Measurements from ENCODE around the gene XCL1.

DNA sequence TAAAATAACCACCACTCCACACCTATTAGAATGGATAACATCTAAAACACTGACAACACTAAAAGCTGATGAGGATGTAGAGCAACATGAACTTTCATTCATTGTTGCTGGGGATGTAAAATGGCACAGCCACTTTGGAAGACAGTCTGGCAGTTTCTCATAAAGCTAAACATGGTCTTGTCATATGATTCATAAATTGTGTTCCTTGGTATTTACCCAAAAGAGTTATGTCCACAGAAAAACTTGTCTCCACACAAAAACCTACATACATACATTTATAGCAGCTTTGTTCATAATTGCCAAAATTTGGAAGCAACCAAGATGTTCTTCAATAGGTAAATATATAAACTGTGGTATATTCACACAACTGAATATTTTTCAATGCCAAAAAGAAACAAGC lies 16.0 kb upstream of the XCL1 start:
- TF ChIP-seq, protein P1, sequence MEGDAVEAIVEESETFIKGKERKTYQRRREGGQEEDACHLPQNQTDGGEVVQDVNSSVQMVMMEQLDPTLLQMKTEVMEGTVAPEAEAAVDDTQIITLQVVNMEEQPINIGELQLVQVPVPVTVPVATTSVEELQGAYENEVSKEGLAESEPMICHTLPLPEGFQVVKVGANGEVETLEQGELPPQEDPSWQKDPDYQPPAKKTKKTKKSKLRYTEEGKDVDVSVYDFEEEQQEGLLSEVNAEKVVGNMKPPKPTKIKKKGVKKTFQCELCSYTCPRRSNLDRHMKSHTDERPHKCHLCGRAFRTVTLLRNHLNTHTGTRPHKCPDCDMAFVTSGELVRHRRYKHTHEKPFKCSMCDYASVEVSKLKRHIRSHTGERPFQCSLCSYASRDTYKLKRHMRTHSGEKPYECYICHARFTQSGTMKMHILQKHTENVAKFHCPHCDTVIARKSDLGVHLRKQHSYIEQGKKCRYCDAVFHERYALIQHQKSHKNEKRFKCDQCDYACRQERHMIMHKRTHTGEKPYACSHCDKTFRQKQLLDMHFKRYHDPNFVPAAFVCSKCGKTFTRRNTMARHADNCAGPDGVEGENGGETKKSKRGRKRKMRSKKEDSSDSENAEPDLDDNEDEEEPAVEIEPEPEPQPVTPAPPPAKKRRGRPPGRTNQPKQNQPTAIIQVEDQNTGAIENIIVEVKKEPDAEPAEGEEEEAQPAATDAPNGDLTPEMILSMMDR (IDR thresholded peaks at IDR 0.05) = no peak
- no peak for TF ChIP-seq POLR2A (IDR thresholded peaks at IDR 0.05)
- TF ChIP-seq EP300 (IDR thresholded peaks at IDR 0.05) = no peak

Data from gastroesophageal sphincter (tissue), 3 donors.